Sigmoid colon (tissue), 4 donors: ENCODE results near the gene ANKIB1.

Source experiments
- EP300 ChIP-seq, 4 donors: sonication (generic); formaldehyde crosslinking; IDR thresholded peaks; one replicate each; pipeline ENCODE4 v1.6.1; 2017; ENCODE audit warnings: antibody characterized with exemption in 4 of 4
- POLR2A ChIP-seq, 2 donors: fragments of 450-650 bp; IDR thresholded peaks; one replicate each; pipeline ENCODE4 v1.6.1; 2016; ENCODE audit warnings: antibody characterized with exemption in 2 of 2, mild to moderate bottlenecking in 2 of 2, moderate library complexity in 2 of 2
- TF ChIP-seq, protein P1 (sequence below), 4 experiments: fragments of 450-650 bp in 3 of 4; fragments of 200-600 bp in 1 of 4; IDR thresholded peaks; one replicate each; pipeline ENCODE4 v1.5.1; 2016 to 2019; ENCODE audit warnings: antibody characterized with exemption in 4 of 4, mild to moderate bottlenecking in 3 of 4, moderate library complexity in 2 of 4

GRCh38 chr7:92266415-92267241 is 20.9 kb downstream of the ANKIB1 start:
- TF ChIP-seq, protein P1, sequence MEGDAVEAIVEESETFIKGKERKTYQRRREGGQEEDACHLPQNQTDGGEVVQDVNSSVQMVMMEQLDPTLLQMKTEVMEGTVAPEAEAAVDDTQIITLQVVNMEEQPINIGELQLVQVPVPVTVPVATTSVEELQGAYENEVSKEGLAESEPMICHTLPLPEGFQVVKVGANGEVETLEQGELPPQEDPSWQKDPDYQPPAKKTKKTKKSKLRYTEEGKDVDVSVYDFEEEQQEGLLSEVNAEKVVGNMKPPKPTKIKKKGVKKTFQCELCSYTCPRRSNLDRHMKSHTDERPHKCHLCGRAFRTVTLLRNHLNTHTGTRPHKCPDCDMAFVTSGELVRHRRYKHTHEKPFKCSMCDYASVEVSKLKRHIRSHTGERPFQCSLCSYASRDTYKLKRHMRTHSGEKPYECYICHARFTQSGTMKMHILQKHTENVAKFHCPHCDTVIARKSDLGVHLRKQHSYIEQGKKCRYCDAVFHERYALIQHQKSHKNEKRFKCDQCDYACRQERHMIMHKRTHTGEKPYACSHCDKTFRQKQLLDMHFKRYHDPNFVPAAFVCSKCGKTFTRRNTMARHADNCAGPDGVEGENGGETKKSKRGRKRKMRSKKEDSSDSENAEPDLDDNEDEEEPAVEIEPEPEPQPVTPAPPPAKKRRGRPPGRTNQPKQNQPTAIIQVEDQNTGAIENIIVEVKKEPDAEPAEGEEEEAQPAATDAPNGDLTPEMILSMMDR (IDR thresholded peaks at IDR 0.05) = no peak
- TF ChIP-seq POLR2A (IDR thresholded peaks at IDR 0.05) (no peak), EP300 (IDR thresholded peaks at IDR 0.05) (no peak)
